WI38 (cell line): Measurements from ENCODE around the gene DCBLD2.

Source experiments
- H3K4me3 ChIP-seq: 2 replicates; pipeline ENCODE4 v1.5.1; 2011; ENCODE audit warnings: low read depth, mild to moderate bottlenecking, control low read depth, low read length
- TF ChIP-seq, protein P1 (sequence below): IDR thresholded peaks from 2 replicates; pipeline ENCODE4 v1.5.1; 2012; ENCODE audit warnings: low read depth, mild to moderate bottlenecking, control low read depth, low read length

Gene DCBLD2

GRCh38 chr3:98800401-98800800, 101.1 kb downstream of the DCBLD2 start:
- TF ChIP-seq, protein P1, sequence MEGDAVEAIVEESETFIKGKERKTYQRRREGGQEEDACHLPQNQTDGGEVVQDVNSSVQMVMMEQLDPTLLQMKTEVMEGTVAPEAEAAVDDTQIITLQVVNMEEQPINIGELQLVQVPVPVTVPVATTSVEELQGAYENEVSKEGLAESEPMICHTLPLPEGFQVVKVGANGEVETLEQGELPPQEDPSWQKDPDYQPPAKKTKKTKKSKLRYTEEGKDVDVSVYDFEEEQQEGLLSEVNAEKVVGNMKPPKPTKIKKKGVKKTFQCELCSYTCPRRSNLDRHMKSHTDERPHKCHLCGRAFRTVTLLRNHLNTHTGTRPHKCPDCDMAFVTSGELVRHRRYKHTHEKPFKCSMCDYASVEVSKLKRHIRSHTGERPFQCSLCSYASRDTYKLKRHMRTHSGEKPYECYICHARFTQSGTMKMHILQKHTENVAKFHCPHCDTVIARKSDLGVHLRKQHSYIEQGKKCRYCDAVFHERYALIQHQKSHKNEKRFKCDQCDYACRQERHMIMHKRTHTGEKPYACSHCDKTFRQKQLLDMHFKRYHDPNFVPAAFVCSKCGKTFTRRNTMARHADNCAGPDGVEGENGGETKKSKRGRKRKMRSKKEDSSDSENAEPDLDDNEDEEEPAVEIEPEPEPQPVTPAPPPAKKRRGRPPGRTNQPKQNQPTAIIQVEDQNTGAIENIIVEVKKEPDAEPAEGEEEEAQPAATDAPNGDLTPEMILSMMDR, result no peak
- no peak overlapping the region for H3K4me3 ChIP-seq

DNA sequence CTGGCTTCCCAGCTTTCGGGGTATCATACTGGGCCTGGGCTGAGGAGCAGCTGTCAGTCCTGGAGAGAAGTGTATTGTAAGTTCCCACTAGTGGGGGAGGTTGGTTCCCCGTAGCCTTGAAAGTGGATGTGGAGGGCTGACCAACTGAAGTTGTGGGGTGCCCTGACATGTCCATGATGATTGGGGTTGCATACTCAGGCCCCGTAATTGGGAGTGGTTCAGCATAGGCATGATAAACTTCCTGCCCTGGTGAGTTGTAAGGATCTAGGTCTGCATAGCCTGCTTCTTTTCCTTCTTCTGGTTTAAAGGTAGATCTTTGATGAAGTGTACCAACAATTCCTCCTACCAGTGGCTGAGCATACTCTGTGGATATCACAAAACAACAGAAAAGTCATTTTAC, 102.0 kb downstream of the DCBLD2 start:
- TF ChIP-seq, protein P1, result no peak
- no peak overlapping the region for H3K4me3 ChIP-seq

DNA sequence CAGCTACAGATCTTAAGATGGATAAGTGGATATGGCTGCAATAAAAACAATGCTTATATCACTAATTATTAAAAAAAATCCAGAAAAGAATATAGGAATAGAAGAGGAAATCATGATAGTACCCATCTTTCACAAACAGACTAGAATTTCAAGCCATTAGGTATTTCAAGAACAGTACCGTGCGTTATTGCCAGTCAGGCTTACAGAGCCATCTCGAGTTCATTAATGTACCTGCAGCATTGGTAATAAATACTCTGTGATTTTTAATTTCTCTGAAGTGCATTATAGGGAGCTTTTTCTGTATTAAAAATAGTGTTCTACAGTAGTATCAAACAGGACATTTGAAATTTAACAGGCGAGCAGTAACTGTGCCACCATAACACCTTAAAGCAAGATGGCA, 102.7 kb downstream of the DCBLD2 start:
- TF ChIP-seq, protein P1, result no peak
- no peak overlapping the region for H3K4me3 ChIP-seq

DNA sequence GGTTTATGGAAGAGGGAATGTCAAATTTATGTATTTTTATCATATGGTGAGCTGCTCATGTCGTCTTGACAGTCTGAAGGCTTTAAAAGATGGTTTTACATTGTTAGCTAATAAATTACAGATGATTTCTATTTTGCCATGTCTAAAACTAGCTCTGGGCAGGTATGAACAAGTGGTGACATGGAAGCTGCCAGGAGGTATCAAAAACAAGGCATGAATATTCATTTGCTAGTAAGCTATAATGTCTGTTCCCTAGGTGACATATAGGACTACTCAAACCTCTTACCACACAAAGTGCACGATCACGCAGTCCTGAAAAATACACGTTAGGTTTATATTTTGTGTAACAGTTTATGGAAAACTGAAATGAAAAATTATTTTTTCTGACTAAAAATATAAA, 103.6 kb downstream of the DCBLD2 start:
- no peak overlapping the region for H3K4me3 ChIP-seq
- TF ChIP-seq, protein P1, result no peak

DNA sequence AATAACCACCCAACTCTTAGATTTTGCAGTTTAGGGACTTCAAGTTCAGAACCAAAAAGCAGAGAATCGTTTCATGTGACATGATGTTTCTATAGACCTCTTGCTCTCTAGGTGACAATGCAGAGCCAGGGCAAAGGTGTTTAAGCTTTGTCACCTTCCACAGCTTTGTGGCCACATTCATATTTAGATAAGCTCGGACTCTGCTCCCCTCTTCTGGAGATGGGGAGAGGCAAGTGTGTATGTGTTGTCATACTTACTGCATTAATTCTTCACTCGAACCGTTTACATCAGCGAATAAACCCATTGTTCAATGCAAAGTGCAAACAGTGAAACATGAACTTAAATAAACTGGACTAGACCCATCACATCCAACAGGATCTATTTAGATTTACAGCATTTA, 105.2 kb downstream of the DCBLD2 start:
- H3K4me3 ChIP-seq, result no peak overlapping the region
- TF ChIP-seq, protein P1, result no peak

DNA sequence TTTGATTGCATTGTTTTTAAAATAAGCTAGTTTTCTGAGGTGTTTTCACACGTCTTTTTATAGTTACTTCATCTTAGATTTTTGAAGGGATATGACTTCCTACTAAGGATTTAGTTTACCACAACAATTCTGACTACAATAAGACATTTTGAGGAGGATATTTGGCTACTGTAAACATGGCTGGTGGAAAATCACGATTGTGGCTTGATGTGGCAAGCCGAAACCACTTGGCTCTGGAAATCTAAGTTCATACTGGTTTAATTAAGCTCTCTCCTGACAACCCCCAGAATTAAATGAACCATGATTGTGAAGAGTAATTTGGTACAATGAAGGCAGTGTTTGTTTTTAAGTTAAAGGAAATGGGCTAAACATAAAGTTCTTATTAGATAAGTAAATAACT, 107.5 kb downstream of the DCBLD2 start:
- no peak overlapping the region for H3K4me3 ChIP-seq
- TF ChIP-seq, protein P1, result no peak

- TF ChIP-seq, protein P1, result no peak
These were observed 109.9 kb downstream of the DCBLD2 start for GRCh38 chr3:98791341-98792325.

More at GRCh38 chr3:98791341-98792325, 109.9 kb downstream of the DCBLD2 start:
- H3K4me3 ChIP-seq, result no peak overlapping the region
